H54 (cell line): ENCODE results near the gene MAEA.

Experiments
- DNase-seq: peaks from one replicate; pipeline ENCODE4 v3.0.0; 2011; ENCODE audit warnings: low spot score, mixed read lengths; ENCODE audit not compliant: insufficient read length
- FAIRE-seq: peaks from 3 replicates; lab custom pipeline; 2011; peaks lifted over from hg19 to GRCh38; lab: Jason Lieb, UNC
- POLR2A ChIP-seq: IDR thresholded peaks from 2 replicates; pipeline ENCODE4 v1.6.1; 2011; ENCODE audit warnings: low read depth, mild to moderate bottlenecking, low read length

MAEA gene

DNA sequence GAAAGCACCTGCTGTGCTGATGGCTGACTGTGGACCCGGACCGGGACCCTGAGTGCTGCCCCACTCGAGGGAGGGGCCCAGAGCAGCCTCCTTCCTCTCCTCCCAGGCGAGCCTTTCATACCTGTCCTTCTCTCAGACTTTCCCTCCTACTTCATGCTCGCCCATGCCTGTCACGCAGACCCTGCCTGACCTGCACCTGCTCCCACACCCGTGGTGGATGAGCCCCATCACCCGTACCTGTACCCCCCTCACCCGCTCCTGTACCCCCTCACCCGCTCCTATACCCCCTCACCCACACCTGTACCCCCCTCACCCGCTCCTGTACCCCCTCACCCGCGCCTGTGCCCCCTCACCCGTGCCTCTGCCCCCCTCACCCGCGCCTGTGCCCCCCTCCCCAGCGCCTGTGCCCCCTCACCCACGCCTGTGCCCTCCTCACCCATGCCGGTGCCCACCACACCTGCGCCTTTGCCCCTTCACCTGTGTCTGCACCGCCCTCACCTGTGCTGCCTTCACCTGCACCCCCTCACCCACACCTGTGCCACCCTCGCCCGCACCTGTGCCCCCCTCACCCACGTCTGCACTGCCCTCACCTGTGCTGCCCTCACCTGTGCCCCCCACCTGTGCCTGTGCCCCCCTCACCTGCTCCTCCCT, 5.8 kb downstream of the MAEA start:
- TF ChIP-seq POLR2A, result no peak
- FAIRE-seq (no peak), DNase-seq (no peak)

DNA sequence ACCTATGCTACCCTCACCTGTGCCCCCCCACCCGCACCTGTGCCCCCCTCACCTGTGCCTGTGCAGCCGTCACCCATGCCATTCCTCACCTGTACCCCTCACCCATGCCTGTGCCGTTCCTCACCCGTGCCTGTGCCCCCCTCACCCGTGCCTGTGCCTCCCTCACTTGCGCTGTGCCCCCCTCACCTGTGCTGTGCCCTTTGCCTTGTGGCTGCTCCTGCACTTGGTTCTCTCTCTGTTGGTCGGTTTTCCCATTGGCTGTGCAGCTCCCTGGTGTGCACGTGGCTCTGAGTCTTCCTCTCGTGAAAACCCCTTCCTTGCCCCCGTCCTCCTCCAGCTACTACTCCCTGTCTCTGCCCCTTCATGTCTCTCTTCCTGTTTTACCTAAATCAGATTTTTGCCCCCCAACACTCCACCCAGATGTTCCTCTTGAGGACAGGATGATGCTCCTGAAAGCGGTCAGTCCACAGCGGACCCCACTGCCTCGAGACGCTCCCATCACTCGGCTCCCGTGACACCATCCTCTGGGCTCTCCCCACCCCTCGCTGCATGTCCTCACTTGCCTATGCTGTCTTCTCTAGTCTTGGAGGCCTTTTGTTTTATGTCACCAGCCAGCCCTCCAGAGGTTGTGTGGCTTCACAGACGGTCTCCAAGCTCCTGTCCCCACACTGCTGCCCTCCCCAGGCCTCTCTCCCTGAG, 6.8 kb downstream of the MAEA start:
- no peak for FAIRE-seq
- DNase-seq, result no peak
- TF ChIP-seq POLR2A, result no peak

DNA sequence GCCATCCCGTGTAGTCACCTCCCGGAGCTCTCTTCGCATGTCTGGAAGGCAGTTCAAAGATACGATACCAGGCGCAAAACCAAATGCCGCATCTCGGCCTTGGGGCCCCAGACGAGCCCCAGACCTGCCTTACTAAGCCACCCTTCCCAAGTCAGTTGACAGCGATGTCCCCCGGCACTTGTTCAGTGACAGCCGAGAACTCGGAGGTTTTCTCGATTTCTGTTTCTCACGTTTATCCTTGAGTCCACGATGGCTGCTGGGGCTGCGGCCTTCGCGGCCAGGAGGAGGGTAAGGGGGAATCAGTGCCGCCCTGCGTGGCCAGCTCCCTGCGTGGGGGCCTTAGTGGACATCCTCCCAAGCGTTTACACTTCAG, 7.3 kb downstream of the MAEA start:
- FAIRE-seq (no peak), DNase-seq (no peak)
- TF ChIP-seq POLR2A, result no peak

GRCh38 chr4:1297456-1298325, 8.0 kb downstream of the MAEA start:
- no peak for DNase-seq
- TF ChIP-seq POLR2A, result no peak
- FAIRE-seq, result no peak

DNA sequence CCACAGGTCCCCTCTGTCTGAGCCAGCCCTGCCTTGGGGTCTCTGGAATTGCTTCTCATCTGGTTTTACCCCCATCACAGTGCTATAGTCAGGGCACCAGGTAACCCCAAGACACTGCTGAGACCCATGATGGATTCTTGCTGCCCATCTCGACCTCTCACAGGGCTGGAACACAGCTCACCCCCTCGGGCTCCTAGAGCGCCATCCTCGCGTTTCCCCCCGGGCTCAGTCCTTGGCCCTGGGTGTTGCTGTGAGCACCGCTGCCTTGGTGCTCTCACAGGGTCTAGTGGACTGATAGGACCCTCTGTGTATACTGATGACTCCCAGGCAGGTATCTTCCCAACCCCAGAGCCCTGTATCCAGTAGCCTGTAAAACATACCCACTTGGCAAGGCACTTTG, 8.8 kb downstream of the MAEA start:
- TF ChIP-seq POLR2A, result no peak
- DNase-seq (no peak), FAIRE-seq (no peak)

GRCh38 chr4:1299301-1299860, 9.7 kb downstream of the MAEA start:
- FAIRE-seq (no peak), DNase-seq (no peak)
- TF ChIP-seq POLR2A, result no peak

GRCh38 chr4:1300466-1301455, 11.1 kb downstream of the MAEA start:
- no peak for TF ChIP-seq POLR2A
- FAIRE-seq, result no peak
- DNase-seq, result no peak

- TF ChIP-seq POLR2A, result no peak
- no peak for DNase-seq
- FAIRE-seq, result no peak
Observed at GRCh38 chr4:1302159-1302558, 12.5 kb downstream of the MAEA start.

DNA sequence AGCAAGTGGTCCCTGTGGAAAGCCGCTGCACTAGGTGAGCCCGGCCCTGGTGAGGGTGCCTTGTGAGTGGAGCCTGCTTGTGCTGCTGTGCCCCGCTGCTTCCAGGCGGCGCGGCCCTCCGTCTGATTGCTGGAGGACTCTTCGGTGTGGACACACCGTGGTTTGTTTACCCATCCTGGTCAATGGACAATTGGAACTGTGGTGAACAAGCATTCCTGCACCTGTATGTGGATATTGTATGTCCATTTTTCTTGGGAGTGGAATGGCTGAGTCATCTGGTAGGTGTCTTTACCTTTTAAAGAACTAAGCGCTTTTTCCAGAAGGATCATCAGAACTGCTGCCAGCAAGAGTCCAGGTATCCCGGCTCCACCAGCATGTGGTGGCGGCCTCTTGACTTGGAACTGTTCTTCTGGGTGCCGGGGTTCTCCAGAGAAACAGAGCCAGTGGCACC, 15.6 kb downstream of the MAEA start:
- no peak for TF ChIP-seq POLR2A
- no peak for DNase-seq
- no peak for FAIRE-seq

DNA sequence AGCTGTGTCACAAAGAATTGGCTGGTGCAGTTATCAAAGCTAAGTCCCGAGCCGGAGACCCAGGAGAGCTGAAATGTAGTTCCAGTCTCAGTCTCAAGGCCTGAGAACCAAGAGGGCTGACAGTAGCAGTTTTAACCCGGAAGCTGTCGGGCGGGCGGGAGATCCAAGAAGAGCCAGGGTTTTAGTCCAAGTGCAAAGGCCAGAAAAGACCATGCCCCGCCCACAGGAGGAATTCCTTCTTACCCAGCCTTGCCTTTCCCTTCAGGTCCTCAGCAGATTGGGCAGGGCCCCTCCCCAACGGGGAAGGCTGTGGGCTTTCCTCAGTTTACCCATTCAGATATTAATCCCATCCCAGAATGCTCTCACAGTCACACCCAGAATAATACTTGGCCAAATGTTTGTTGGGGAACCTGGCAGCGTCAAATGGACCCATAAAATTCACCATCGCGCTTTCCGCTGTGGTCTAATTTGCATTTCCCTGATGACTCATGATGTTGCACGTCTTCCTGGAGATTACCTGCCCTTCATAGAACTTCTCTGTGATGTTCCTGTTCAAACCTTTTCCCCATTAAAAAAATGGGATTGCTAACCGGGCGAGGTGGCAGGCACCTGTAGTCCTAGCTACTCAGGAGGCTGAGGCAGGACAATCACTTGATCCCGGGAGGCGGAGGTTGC, 16.2 kb downstream of the MAEA start:
- no peak for DNase-seq
- FAIRE-seq, result no peak
- no peak for TF ChIP-seq POLR2A

- no peak for FAIRE-seq
- DNase-seq, result no peak
- no peak for TF ChIP-seq POLR2A
Observed at GRCh38 chr4:1307951-1308735, 18.5 kb downstream of the MAEA start.
